Panc1 (cell line): ENCODE measurements around the gene DDC.

Experiments used
- POLR2AphosphoS5 ChIP-seq: IDR thresholded peaks from 2 replicates; pipeline ENCODE4 v1.6.1; 2012; ENCODE audit warnings: mild to moderate bottlenecking, low read depth, low read length, moderate library complexity
- TCF7L2 ChIP-seq: IDR thresholded peaks from 2 replicates; pipeline ENCODE4 v1.6.1; 2011; ENCODE audit warnings: mild to moderate bottlenecking, low read depth, low read length, inconsistent platforms
- TF ChIP-seq, protein P1 (sequence below), 2 experiments: IDR thresholded peaks; 2 replicates each; pipeline ENCODE4 v1.6.1; 2011 to 2012; ENCODE audit warnings: low read depth in 2 of 2, control low read depth in 1 of 2, low read length in 1 of 2, mild to moderate bottlenecking in 1 of 2, moderate library complexity in 1 of 2; ENCODE audit not compliant: insufficient read depth in 1 of 2
- TF ChIP-seq, protein P2 (sequence below): fragments of 450-650 bp; IDR thresholded peaks from 2 replicates; pipeline ENCODE4 v1.5.1; 2017; ENCODE audit warnings: mild to moderate bottlenecking

DNA sequence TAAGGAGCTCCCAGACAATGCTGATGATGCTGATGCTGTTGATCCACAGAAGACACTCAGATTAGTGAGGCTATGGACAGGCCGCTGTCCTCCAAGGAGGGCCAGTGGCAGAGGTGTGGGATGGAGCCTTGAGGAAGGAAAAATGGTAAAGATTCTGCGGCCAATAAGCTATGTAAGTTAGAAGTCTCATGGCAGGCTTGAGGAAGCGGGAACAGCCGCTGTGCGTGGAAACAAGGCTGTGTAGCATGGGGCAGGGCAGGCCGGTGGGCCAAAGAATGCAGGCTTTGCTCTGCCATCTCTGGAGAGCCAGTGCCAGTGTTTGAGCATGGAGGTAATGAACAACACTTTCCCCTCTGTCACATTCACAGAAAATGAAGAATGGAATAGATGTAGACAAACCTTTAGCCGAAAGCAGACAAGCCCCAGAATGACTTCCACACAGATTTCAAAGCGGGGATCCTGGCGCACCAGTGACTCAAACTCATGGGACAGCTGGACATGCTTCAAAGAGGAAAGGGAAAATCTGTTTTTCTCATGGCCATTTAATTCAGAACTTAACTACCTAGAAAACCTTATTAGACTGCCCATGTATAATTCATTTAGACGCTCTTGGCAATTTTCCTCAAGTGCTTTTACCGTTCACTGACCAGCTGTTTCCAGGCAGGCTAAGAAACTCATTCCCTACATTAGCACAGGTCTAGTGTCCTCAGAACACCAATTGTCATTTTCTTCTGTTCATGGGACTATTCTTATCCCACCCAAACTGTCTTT, 98.2 kb downstream of the DDC start:
- TF ChIP-seq, protein P1, sequence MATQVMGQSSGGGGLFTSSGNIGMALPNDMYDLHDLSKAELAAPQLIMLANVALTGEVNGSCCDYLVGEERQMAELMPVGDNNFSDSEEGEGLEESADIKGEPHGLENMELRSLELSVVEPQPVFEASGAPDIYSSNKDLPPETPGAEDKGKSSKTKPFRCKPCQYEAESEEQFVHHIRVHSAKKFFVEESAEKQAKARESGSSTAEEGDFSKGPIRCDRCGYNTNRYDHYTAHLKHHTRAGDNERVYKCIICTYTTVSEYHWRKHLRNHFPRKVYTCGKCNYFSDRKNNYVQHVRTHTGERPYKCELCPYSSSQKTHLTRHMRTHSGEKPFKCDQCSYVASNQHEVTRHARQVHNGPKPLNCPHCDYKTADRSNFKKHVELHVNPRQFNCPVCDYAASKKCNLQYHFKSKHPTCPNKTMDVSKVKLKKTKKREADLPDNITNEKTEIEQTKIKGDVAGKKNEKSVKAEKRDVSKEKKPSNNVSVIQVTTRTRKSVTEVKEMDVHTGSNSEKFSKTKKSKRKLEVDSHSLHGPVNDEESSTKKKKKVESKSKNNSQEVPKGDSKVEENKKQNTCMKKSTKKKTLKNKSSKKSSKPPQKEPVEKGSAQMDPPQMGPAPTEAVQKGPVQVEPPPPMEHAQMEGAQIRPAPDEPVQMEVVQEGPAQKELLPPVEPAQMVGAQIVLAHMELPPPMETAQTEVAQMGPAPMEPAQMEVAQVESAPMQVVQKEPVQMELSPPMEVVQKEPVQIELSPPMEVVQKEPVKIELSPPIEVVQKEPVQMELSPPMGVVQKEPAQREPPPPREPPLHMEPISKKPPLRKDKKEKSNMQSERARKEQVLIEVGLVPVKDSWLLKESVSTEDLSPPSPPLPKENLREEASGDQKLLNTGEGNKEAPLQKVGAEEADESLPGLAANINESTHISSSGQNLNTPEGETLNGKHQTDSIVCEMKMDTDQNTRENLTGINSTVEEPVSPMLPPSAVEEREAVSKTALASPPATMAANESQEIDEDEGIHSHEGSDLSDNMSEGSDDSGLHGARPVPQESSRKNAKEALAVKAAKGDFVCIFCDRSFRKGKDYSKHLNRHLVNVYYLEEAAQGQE (IDR thresholded peaks at IDR 0.05; ENCODE audit: insufficient read depth in 1 of 2, low read depth in 2 of 2, low read length in 1 of 2), result no peak
- TF ChIP-seq, protein P2, sequence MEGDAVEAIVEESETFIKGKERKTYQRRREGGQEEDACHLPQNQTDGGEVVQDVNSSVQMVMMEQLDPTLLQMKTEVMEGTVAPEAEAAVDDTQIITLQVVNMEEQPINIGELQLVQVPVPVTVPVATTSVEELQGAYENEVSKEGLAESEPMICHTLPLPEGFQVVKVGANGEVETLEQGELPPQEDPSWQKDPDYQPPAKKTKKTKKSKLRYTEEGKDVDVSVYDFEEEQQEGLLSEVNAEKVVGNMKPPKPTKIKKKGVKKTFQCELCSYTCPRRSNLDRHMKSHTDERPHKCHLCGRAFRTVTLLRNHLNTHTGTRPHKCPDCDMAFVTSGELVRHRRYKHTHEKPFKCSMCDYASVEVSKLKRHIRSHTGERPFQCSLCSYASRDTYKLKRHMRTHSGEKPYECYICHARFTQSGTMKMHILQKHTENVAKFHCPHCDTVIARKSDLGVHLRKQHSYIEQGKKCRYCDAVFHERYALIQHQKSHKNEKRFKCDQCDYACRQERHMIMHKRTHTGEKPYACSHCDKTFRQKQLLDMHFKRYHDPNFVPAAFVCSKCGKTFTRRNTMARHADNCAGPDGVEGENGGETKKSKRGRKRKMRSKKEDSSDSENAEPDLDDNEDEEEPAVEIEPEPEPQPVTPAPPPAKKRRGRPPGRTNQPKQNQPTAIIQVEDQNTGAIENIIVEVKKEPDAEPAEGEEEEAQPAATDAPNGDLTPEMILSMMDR, result no peak
- TF ChIP-seq POLR2AphosphoS5, result no peak
- TF ChIP-seq TCF7L2, result no peak
